Measurements from ENCODE around the gene DNAJC6. TPM values are rescaled to one million over a fixed set of nuclear protein-coding genes. Genes with fewer than 3 reads are reported as not detected.

Gene DNAJC6
- total RNA-seq (ENCODE audit: low replicate concordance) = 0.49 and 0.72 TPM in 2 replicates

DNA sequence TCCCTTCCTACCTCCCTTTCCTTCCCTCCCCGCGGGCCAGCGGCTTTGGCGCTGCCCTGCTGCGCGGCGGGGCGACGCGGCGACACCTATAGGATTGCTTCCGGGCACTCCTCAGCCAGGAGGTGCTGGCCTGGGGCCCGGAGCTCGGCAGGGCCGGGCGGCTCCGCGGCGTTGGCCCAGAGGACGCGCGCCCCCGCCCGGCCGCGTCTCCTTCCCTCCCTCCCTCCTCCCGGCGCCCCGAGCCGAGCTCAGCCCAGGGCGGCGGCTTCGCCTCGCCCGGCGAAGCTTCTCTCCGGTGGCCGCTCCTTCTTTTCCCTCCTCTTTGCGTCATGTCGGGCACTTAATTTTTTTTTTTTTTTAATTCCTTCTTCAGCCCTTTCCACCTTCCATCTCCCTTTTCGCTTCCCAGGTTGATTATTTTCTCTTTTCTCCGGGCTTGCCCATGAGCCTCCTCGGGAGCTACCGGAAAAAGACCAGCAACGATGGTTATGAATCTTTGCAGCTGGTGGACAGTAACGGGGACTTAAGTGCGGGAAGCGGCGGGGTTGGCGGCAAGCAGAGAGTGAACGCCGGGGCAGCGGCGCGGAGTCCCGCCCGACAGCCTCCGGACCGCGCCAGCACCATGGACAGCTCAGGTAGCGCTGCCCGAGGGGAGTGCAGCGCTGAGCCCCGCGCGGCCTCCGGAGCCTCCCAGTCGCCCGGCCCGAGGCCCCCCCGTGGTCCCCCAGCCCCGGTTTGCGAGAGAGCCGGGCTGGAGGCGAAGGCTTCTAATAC lies at the start of gene DNAJC6:
TSS of gene DNAJC6 (plus strand) at position 240 of the 774 bp plus-strand sequence. CDS start at position 443, 203 bp downstream.
- peak; percentile 47 for DNase-seq (ENCODE audit: low read depth)
- TF ChIP-seq, protein P1, sequence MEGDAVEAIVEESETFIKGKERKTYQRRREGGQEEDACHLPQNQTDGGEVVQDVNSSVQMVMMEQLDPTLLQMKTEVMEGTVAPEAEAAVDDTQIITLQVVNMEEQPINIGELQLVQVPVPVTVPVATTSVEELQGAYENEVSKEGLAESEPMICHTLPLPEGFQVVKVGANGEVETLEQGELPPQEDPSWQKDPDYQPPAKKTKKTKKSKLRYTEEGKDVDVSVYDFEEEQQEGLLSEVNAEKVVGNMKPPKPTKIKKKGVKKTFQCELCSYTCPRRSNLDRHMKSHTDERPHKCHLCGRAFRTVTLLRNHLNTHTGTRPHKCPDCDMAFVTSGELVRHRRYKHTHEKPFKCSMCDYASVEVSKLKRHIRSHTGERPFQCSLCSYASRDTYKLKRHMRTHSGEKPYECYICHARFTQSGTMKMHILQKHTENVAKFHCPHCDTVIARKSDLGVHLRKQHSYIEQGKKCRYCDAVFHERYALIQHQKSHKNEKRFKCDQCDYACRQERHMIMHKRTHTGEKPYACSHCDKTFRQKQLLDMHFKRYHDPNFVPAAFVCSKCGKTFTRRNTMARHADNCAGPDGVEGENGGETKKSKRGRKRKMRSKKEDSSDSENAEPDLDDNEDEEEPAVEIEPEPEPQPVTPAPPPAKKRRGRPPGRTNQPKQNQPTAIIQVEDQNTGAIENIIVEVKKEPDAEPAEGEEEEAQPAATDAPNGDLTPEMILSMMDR (IDR thresholded peaks at IDR 0.05; ENCODE audit: insufficient read depth, low read length) = no peak
- peak within 1 kb of the TSS; percentile 42 for H3K4me3 ChIP-seq (ENCODE audit: low read depth, low read length)

DNA sequence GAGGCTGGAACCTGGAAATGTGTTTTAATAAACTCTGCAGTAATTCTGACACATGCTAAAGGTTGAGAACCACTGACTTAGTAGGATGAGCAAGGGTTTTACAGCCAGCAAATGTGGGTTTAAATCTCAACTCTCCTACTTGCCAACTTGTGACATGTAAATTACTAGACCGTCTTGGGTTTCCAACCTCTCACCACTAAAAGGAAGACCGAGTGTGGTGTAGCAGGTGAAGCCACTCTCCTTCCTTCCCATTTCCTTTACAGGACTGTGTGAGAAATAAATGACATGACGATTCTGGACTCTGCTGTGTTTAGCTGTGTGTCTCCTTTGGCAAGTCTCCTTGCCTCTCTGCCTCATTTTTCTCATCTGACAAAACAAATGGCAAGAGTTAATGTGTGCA lies 49.5 kb upstream of the DNAJC6 start:
- DNase-seq (ENCODE audit: low read depth) = no peak
- TF ChIP-seq, protein P1 (IDR thresholded peaks at IDR 0.05; ENCODE audit: insufficient read depth, low read length) = no peak
- H3K4me3 ChIP-seq (ENCODE audit: low read depth, low read length) = no peak overlapping the region

DNA sequence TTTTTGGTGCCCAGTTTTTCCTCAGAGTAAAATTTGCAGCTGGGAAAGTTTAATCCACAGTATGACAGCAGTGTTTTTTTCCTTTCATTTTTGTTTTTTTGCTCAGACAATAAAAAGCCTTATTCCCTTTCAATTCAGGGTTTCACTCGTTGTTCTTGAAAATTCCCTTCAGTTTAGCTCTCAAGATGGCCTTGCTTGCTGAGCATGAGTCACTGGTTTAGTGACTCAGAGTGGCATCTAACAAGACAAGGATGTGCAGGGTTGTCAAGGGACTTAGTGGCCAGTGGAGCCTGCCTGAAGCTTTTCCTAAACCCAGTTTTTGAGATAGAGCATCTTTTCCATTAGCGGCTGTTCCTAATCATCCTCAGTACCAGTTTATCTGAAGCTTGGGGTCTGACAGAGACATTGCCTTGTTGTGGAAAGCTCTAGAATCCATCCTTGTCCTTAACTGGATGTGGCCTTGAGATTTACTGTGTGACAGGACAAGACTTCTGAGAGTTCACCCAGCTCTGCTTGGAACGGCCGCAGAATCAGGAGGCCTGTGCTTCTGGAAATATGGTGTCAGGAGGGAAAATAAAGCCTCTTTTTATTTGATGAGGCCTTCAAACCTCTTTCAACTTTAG lies 48.4 kb upstream of the DNAJC6 start:
- DNase-seq (ENCODE audit: low read depth) = no peak
- no peak overlapping the region for H3K4me3 ChIP-seq (ENCODE audit: low read depth, low read length)
- TF ChIP-seq, protein P1 (IDR thresholded peaks at IDR 0.05; ENCODE audit: insufficient read depth, low read length) = no peak

DNA sequence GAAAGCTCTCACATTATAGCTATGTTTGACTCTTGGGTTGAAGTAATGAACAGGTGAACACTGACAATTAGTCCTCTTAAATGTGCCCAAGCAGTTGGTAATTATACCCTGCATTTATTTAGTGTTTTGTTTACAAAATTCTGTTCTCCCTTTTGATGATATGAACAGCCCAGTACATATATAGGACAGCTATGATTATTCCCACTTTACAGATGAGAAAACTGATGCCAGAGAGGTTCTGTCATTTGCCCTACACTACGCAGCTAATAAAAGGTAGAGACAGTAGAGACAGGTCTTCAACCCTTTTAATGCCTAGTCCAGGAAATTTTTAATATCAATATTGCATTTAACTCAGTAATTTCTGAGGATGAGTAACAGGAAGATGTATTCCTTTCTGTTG lies 46.1 kb upstream of the DNAJC6 start:
- no peak overlapping the region for H3K4me3 ChIP-seq (ENCODE audit: low read depth, low read length)
- TF ChIP-seq, protein P1 (IDR thresholded peaks at IDR 0.05; ENCODE audit: insufficient read depth, low read length) = no peak
- DNase-seq (ENCODE audit: low read depth) = no peak

DNA sequence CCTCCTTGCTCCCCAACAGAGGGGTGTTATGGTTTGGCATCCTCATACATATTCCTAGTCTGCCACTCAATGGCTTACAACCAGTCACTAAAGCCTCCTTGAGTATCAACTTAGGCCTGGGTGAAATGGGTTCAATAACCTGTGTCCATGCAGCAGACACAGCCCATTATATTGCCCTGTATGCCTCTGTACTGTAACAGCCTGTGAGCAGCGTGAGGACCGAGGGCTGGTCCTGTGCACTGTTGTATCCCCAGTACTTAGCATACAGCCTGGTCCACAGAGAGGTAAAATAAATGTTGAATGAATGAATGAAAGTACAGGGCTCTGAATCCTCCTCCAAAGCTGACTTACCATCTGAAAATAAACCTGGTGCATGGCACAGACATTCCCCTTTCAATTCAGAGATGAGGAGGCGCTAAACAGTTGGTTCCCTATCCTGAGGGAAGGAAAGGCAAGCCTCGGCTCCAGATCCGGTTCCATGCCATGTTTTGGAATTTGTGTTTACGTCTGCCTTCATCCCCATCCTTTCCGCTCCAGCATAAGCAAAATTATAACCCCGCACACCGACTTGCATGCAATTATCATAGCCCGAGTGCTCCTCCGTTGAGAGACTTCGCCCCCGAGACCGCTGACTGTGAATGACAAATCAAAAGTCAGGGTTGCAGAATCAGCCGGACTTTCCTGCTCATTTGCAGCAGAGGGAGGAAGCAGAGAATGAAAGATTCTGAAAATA lies 45.0 kb upstream of the DNAJC6 start:
- TF ChIP-seq, protein P1 (IDR thresholded peaks at IDR 0.05; ENCODE audit: insufficient read depth, low read length) = no peak
- peak overlapping the region; percentile 39 for H3K4me3 ChIP-seq (ENCODE audit: low read depth, low read length)
- DNase-seq (ENCODE audit: low read depth) = peak; percentile 35

DNA sequence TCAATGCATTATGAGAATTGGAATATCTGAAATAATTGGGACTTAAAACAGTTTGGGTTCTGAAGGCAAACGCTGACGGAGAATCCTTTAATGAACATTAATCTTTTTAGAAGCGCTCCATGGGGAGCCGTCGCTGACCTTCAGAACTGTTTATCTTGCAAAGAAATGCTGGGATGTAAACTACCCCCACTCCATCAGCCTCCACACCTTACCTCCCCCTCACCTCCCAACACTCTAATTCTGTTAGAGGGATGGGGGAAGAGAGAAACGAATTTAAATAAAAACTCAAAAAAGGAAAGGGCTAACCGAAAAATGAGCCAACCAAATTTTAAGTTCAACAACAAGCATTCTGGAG lies 44.1 kb upstream of the DNAJC6 start:
- no peak for DNase-seq (ENCODE audit: low read depth)
- TF ChIP-seq, protein P1 (IDR thresholded peaks at IDR 0.05; ENCODE audit: insufficient read depth, low read length) = no peak
- peak overlapping the region; percentile 28 for H3K4me3 ChIP-seq (ENCODE audit: low read depth, low read length)

Data from fibroblast of the aortic adventitia (primary cell).